ENCODE measurements around the gene PNMA1.

DNA sequence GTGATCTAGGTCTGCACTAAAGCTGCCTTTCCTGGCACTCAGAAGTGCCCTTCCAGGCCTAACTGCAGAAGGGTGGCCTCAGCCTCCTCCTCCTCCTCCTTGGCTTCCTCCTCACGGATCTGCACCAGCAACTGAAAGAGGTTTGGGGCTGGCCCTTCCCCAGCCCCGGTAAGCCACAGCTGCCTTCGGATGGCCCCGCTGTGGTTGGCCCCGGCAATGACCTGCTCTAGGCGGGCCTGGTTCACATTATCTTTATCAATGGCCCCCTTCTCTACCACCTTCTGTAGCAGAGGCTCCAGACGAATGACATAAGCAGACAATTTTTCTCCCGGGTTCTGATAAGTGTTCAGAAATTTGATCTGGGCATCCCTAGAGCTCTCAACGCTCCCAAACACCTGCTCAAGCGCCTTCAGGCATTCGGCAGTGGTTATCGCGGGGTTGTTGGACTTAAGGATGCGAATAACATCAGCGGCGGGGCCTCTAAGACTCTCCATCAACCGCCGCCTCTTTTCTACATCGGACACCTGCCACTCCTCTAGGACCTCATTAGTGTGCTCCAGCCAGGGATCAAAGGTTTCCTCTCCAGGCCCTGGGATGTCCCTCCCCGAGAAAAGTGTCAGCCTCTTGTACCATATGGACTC, 1.5 kb downstream of the PNMA1 start:
- TF ChIP-seq, protein P1, sequence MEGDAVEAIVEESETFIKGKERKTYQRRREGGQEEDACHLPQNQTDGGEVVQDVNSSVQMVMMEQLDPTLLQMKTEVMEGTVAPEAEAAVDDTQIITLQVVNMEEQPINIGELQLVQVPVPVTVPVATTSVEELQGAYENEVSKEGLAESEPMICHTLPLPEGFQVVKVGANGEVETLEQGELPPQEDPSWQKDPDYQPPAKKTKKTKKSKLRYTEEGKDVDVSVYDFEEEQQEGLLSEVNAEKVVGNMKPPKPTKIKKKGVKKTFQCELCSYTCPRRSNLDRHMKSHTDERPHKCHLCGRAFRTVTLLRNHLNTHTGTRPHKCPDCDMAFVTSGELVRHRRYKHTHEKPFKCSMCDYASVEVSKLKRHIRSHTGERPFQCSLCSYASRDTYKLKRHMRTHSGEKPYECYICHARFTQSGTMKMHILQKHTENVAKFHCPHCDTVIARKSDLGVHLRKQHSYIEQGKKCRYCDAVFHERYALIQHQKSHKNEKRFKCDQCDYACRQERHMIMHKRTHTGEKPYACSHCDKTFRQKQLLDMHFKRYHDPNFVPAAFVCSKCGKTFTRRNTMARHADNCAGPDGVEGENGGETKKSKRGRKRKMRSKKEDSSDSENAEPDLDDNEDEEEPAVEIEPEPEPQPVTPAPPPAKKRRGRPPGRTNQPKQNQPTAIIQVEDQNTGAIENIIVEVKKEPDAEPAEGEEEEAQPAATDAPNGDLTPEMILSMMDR (IDR thresholded peaks at IDR 0.05; ENCODE audit: low read depth, low read length): no peak
- no peak for TF ChIP-seq EZH2phosphoT487 (IDR thresholded peaks at IDR 0.05; ENCODE audit: low read depth)

All from OCI-LY3 (cell line).